HUES6 (cell line): ENCODE results near the gene DLK1.

Experiments
- H3K27ac ChIP-seq: 2 replicates; pipeline ENCODE4 v1.7.0; 2013; ENCODE audit warnings: low read depth, mild to moderate bottlenecking, low read length, inconsistent platforms
- H3K27me3 ChIP-seq: 2 replicates; pipeline ENCODE4 v1.6.1; 2013; ENCODE audit warnings: low read length; ENCODE audit not compliant: control insufficient read depth, insufficient read depth
- H3K36me3 ChIP-seq: 2 replicates; pipeline ENCODE4 v1.6.1; 2013; ENCODE audit warnings: low read length; ENCODE audit not compliant: control insufficient read depth, insufficient read depth
- H3K4me1 ChIP-seq: 2 replicates; pipeline ENCODE4 v1.6.1; 2013; ENCODE audit warnings: low read length; ENCODE audit not compliant: control insufficient read depth, insufficient read depth
- H3K4me3 ChIP-seq: 2 replicates; pipeline ENCODE4 v1.5.1; 2013; ENCODE audit warnings: low read depth, low read length
- H3K9ac ChIP-seq: one replicate; pipeline ENCODE4 v1.6.1; 2013; ENCODE audit warnings: mild to moderate bottlenecking, low read length
- H3K9me3 ChIP-seq: 2 replicates; pipeline ENCODE4 v1.6.1; 2013; ENCODE audit warnings: low read depth, low read length; ENCODE audit not compliant: control insufficient read depth, insufficient read depth

DLK1 gene

DNA sequence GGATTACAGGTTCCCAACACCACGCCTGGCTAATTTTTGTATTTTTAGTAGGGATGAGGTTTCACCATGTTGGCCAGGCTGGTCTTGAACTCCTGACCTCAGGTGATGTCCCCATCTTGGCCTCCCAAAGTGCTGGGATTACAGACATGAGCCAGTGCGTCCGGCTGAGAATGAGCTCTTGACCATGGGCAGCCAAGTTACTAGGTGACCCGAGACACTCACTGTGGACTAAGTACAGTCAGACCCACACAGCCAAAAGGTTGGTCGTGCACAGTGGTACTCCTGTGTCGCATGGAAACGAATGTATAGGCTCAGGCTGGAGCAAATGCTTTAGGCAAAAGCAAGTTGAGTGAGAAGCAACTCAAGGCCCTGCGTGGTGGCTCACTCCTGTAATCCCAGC is 21.0 kb downstream of the DLK1 start:
- Histone ChIP-seq H3K9me3 (no peaks in the 10 kb centered on the region), H3K4me3 (no peak overlapping the region), H3K4me1 (no peaks in the 10 kb centered on the region), H3K27me3 (no peaks in the 10 kb centered on the region), H3K9ac (no peak overlapping the region), H3K36me3 (no peaks in the 10 kb centered on the region), H3K27ac (no peak overlapping the region)

DNA sequence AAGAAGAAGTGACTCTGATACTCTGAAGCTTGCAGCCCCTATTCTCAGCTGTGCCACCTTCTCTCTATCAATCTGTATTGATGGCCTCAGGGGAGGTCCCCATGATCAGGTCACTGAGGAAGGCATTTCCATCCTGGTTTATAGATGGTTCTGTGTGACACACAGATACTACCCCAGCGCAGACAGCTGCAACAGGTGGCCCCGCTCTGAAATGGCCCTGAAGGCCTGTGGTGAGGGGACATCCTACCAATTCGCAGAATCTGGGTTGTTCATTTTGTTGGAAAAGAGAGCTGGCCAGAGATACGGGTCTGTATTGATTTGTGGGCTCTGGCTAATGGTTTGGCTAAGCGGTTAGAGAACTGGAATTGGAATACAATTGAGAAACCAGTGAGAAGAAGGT is 21.7 kb downstream of the DLK1 start:
- H3K27me3 ChIP-seq, result no peaks in the 10 kb centered on the region
- no peaks in the 10 kb centered on the region for H3K9me3 ChIP-seq
- no peak overlapping the region for H3K9ac ChIP-seq
- no peak overlapping the region for H3K27ac ChIP-seq
- H3K4me1 ChIP-seq, result no peaks in the 10 kb centered on the region
- H3K36me3 ChIP-seq, result no peaks in the 10 kb centered on the region
- no peak overlapping the region for H3K4me3 ChIP-seq

DNA sequence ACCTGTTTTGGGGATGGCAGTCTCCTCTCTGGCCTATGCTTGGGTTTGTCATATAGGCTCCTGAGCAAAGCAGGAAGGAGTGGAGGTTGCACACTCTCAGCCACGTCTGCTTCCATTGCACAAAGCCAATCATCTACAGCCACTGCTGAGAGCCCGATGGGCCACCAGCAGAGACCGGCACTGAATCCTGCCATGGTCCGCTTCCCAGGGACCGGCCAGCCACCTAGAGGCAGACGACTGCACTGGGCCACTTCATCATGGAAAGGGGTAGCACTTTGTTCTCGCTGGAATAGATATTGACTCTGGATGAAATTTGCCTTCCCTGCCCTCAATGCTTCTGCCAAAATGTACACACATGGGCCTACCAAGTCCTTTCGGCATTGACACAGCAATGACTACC is 22.3 kb downstream of the DLK1 start:
- H3K4me3 ChIP-seq, result no peak overlapping the region
- H3K9me3 ChIP-seq, result no peaks in the 10 kb centered on the region
- H3K4me1 ChIP-seq, result no peaks in the 10 kb centered on the region
- H3K27me3 ChIP-seq, result no peaks in the 10 kb centered on the region
- H3K9ac ChIP-seq, result no peak overlapping the region
- H3K36me3 ChIP-seq, result no peaks in the 10 kb centered on the region
- H3K27ac ChIP-seq, result no peak overlapping the region

DNA sequence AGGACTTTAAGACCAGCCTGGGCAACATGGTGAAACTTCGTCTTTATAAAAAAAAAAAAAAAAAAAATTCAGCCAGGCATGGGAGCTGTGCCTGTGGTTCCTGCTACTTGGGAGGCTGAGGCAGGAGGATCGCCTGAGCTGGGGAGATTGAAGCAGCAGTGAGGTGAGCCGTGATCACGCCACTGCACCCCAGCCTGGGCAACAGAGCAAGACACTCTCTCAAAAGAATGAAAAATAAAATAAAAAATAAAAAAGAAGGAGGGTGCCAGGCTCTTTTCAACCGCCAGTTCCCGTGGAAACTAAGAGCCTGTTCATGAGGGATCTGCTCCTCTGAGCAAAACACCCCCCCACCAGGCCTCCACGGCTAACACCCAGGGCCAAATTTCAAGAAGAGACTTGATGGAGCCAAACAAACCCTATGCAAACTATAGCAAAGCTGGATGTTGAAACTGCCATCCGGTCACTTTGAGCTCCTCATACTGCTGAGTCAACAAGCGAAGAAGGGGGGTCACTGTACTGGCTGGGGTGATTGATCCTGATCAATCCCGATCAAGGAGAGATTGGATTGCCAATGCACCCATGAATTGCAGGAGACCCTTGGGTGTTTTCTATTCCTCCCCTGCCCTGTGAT is 23.4 kb downstream of the DLK1 start:
- Histone ChIP-seq H3K9ac (no peak overlapping the region), H3K9me3 (no peaks in the 10 kb centered on the region), H3K27ac (no peak overlapping the region), H3K4me1 (no peaks in the 10 kb centered on the region), H3K4me3 (no peak overlapping the region), H3K36me3 (no peaks in the 10 kb centered on the region), H3K27me3 (no peaks in the 10 kb centered on the region)

DNA sequence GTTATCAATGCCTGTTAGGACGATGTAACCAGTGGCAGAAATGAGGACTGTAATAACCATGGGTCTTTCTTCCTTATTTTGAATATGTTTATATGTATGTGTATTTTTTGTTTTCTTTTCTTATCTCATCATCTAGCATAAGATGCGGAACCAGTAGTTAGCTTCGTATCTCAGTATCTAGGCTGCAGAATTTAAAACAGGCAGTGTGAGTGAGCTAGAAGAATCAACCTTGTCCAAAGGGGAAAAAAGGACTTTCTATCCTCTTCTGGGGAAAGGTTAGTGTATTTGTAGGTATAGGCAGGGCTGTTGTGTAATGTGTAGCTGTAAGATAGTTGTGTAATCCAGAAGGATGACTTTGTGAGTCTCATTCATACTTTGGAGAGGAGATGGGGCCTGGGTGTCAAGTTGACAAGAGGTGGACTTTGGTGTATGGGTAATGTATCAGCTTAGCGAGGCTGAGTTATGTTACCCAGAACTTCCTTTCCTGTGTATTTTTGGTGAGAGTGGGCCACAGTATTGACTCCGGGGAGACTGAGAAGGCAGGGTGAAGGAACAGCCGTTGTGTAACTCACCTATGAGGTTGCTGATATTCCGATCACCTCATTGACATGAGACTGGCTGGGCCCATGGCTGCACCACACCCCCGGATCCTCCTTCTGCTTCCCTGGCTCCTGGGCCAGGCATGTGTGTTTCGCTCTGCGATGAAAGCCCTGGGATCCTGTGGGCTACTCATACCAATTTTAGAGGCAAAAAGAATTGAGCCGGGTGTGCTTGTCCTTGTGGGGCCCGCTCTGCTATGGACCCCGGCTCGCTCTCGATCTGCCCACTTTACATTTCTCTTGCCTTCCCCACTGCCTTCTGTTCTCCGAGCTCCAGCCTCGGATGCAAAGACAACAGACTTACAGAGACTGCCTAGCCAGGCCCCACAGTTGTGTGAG is 24.3 kb downstream of the DLK1 start:
- no peaks in the 10 kb centered on the region for H3K4me1 ChIP-seq
- no peak overlapping the region for H3K4me3 ChIP-seq
- no peaks in the 10 kb centered on the region for H3K36me3 ChIP-seq
- H3K27ac ChIP-seq, result no peak overlapping the region
- no peaks in the 10 kb centered on the region for H3K27me3 ChIP-seq
- no peak overlapping the region for H3K9ac ChIP-seq
- H3K9me3 ChIP-seq, result no peaks in the 10 kb centered on the region

DNA sequence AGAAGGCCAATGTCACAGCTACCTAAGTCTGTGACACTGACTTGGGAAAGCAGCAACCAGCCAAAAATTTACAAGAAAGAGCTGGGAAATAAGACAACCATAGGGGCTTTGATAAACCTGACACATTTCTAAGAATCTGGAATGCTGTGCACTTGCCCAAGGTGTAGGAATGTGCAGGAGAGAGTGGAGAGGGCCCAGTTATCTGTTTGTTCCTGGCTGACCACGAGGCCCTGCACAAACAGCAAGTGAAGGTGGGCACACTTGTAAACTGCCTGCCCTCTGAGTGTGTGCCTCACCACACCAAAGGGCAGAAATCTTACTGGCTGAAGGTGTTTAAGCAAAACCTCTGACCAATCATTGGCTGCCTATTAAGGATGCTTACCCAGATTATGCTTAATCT is 27.3 kb downstream of the DLK1 start:
- H3K36me3 ChIP-seq, result no peaks in the 10 kb centered on the region
- no peaks in the 10 kb centered on the region for H3K9me3 ChIP-seq
- H3K9ac ChIP-seq, result no peak overlapping the region
- H3K27ac ChIP-seq, result no peak overlapping the region
- no peaks in the 10 kb centered on the region for H3K4me1 ChIP-seq
- no peak overlapping the region for H3K4me3 ChIP-seq
- no peaks in the 10 kb centered on the region for H3K27me3 ChIP-seq

DNA sequence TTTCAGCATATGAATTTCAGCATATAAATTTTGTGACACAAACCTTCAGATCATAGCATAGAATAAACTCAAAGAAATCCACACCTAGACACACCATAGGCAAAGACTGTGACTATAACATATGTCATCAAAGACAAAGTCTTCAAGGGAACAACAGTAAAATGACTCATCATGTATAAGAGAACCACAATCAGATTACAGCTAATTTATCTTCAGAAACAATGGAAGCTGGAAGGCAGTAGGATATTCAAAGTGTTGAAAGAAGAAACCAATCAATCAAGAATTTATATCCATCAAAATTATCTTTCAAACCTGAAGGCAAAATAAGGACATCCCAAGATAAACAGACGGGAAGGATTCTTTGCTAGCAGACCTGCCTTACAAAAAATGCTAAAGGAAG is 29.0 kb downstream of the DLK1 start:
- H3K9me3 ChIP-seq, result no peaks in the 10 kb centered on the region
- H3K36me3 ChIP-seq, result no peaks in the 10 kb centered on the region
- H3K9ac ChIP-seq, result no peak overlapping the region
- H3K4me1 ChIP-seq, result no peaks in the 10 kb centered on the region
- no peaks in the 10 kb centered on the region for H3K27me3 ChIP-seq
- H3K27ac ChIP-seq, result no peak overlapping the region
- H3K4me3 ChIP-seq, result no peak overlapping the region

DNA sequence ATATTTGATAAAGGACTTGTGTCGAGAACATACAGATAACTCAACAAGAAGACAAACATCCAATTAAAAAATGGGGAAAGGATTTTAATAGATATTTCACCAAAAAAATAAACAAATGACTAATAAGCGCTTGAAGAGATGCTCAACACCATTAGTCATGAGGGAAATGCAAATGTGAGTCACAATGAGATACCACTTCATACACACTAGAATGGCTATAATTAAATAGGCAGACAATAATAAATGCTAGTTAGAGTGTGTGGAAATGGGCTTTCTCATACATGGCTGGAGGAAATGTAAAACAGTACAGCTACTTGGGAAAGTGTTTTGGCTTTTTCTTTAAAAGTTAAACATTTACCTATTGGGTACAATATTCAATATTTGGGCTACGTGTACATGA is 34.8 kb downstream of the DLK1 start:
- H3K27me3 ChIP-seq, result no peaks in the 10 kb centered on the region

DNA sequence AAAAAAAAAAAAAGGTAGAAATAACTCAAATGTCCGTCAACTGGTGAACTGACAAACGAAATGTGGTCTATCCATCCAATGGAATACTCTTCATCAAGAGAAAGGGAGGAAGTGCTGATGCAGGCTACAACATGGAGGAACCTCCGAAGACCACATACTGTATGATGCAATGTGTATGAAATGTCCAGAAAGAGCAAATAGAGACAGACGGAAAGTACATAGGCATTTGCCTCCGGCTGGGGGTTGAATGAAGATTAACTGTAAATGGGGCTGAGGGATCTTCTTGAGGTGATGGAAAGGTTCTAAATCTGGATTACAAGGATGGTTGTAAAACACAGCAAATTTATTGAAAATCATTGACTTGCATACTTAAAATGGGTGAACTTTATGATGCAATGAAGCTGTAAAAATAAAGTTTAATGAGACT is 35.4 kb downstream of the DLK1 start:
- peaks cover 11% of the 10 kb centered on the region for H3K9me3 ChIP-seq
- no peak overlapping the region for H3K4me3 ChIP-seq
- H3K9ac ChIP-seq, result no peak overlapping the region
- H3K36me3 ChIP-seq, result no peaks in the 10 kb centered on the region
- no peak overlapping the region for H3K27ac ChIP-seq
- peaks cover 6% of the 10 kb centered on the region; the same call in 1 of the 2 replicates for H3K4me1 ChIP-seq
- peaks cover 3% of the 10 kb centered on the region; the same call in 1 of the 2 replicates for H3K27me3 ChIP-seq

More for the DNA sequence above, 34.8 kb downstream of the DLK1 start:
- Histone ChIP-seq H3K9ac (no peak overlapping the region), H3K4me3 (no peak overlapping the region), H3K9me3 (peaks cover 11% of the 10 kb centered on the region), H3K27ac (no peak overlapping the region), H3K36me3 (no peaks in the 10 kb centered on the region), H3K4me1 (peaks cover 6% of the 10 kb centered on the region; the same call in 1 of the 2 replicates)

DNA sequence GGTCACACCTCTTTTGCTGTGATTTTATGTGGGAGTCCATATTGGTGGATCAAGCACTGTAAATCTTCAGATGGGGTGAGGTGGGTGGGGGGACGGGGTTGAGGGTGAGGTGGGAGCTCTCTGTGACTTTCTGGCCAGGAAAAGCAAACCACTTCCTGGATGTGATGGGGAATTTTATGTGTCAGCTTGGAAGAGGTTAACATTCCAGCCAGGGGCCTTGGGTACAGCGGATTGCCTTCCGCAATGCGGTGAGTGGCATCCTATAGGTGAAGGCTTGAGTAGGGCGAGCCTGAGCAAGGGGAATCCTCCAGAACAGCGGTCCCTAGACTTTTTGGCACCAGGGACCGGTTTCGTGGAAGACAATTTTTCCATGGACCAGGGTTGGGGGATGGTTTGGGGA is 36.2 kb downstream of the DLK1 start:
- peaks cover 11% of the 10 kb centered on the region for H3K9me3 ChIP-seq
- H3K4me1 ChIP-seq, result peaks cover 6% of the 10 kb centered on the region; the same call in 1 of the 2 replicates
- no peak overlapping the region for H3K4me3 ChIP-seq

DNA sequence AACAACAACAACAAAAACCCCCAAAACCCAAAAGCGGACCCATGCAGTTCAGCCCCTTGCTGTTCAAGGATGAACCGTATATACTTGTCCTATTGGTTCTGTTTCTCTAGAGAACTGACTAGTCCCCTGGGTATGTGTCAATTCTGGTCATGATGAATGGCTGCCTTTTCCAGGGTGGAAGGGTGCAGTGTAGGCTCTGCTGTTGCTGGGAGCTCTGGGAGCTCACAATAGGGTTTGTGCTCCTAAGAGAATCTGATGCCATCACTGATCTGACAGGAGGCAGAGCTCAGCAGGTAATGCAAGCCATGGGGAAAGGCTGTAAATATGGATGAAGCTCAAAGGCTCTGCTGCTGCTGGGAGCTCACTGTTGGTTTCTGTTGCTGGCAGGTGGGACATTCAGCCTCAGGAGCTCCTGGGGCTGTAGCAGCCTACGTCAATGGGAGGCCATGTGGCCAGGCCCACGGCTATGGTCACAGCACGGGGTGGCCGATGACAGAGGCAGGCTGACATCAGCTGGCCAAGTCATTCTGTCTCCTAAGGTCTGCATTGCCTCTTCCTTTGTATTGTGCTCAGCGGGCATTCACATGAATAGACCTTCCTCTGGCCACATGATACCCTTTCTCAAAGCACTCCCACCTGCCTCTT is 37.9 kb downstream of the DLK1 start:
- Histone ChIP-seq H3K9me3 (peaks cover 11% of the 10 kb centered on the region), H3K36me3 (no peaks in the 10 kb centered on the region), H3K27me3 (peaks cover 12% of the 10 kb centered on the region; the same call in 1 of the 2 replicates), H3K4me1 (peaks cover 6% of the 10 kb centered on the region; the same call in 1 of the 2 replicates), H3K4me3 (no peak overlapping the region), H3K27ac (no peak overlapping the region), H3K9ac (no peak overlapping the region)

More for the DNA sequence above, 36.2 kb downstream of the DLK1 start:
- Histone ChIP-seq H3K27ac (no peak overlapping the region), H3K9ac (no peak overlapping the region), H3K27me3 (peaks cover 11% of the 10 kb centered on the region; the same call in 1 of the 2 replicates), H3K36me3 (no peaks in the 10 kb centered on the region)
